Mesenchymal stem cell (in vitro differentiated cells and primary cell): ENCODE measurements around the gene PDE2A.

Source experiments
- DNase-seq: peaks from one replicate; pipeline ENCODE4 v3.0.0-alpha.2; 2013
- H2AFZ ChIP-seq: one replicate; pipeline ENCODE4 v1.6.1; 2013; ENCODE audit warnings: low read depth, mild to moderate bottlenecking, control low read depth, inconsistent platforms, low read length, moderate library complexity
- H2AK5ac ChIP-seq: 2 replicates; pipeline ENCODE4 v1.6.1; 2013; ENCODE audit warnings: low read length, moderate library complexity, mild to moderate bottlenecking, inconsistent platforms; ENCODE audit not compliant: severe bottlenecking
- H2BK120ac ChIP-seq: one replicate; pipeline ENCODE4 v1.6.1; 2013; ENCODE audit warnings: low read depth, mild to moderate bottlenecking, inconsistent platforms, low read length, moderate library complexity
- H2BK12ac ChIP-seq, 2 experiments: one replicate each; pipeline ENCODE4 v1.6.1; 2013; ENCODE audit warnings: inconsistent platforms in 2 of 2, low read length in 2 of 2, mild to moderate bottlenecking in 2 of 2, moderate library complexity in 2 of 2, control low read depth in 1 of 2
- H2BK15ac ChIP-seq: one replicate; pipeline ENCODE4 v1.6.1; 2013; ENCODE audit warnings: mild to moderate bottlenecking, low read depth, inconsistent platforms; ENCODE audit not compliant: poor library complexity, severe bottlenecking
- H2BK5ac ChIP-seq: 2 replicates; pipeline ENCODE4 v1.6.1; 2013; ENCODE audit warnings: low read depth, mild to moderate bottlenecking, low read length, control low read depth, inconsistent platforms; ENCODE audit not compliant: poor library complexity, severe bottlenecking
- H3K14ac ChIP-seq, 2 experiments: one replicate each; pipeline ENCODE4 v1.6.1; 2013; ENCODE audit warnings: inconsistent platforms in 2 of 2, low read length in 2 of 2, control low read depth in 1 of 2, mild to moderate bottlenecking in 1 of 2, moderate library complexity in 1 of 2
- H3K18ac ChIP-seq, 2 experiments: one replicate each; pipeline ENCODE4 v1.6.1; 2013; ENCODE audit warnings: inconsistent platforms in 2 of 2, low read length in 2 of 2, control low read depth in 1 of 2, low read depth in 1 of 2, mild to moderate bottlenecking in 1 of 2
- H3K23ac ChIP-seq, 2 experiments: one replicate each; pipeline ENCODE4 v1.6.1; 2013; ENCODE audit warnings: inconsistent platforms in 2 of 2, low read length in 2 of 2, mild to moderate bottlenecking in 2 of 2, moderate library complexity in 2 of 2, control low read depth in 1 of 2
- H3K27ac ChIP-seq: 2 replicates; pipeline ENCODE4 v1.5.1; 2013; ENCODE audit warnings: mild to moderate bottlenecking, moderate library complexity, low read length, control low read depth, inconsistent platforms; ENCODE audit not compliant: poor library complexity, severe bottlenecking
- H3K27me3 ChIP-seq, 2 experiments: 2 replicates each; pipeline versions ENCODE4 v1.6.1 to v1.7.0; 2013; ENCODE audit warnings: low read length in 2 of 2, mild to moderate bottlenecking in 2 of 2, moderate library complexity in 2 of 2, control low read depth in 1 of 2, inconsistent platforms in 1 of 2; ENCODE audit not compliant: control insufficient read depth in 1 of 2, insufficient read depth in 1 of 2
- H3K36me3 ChIP-seq, 2 experiments: 2 replicates each; pipeline versions ENCODE4 v1.6.1 to v1.7.0; 2013; ENCODE audit warnings: low read length in 2 of 2, control low read depth in 1 of 2, inconsistent platforms in 1 of 2, low read depth in 1 of 2, mild to moderate bottlenecking in 1 of 2; ENCODE audit not compliant: insufficient read depth in 2 of 2, control insufficient read depth in 1 of 2
- H3K4ac ChIP-seq, 2 experiments: one replicate each; pipeline ENCODE4 v1.6.1; 2013; ENCODE audit warnings: inconsistent platforms in 2 of 2, low read length in 2 of 2, mild to moderate bottlenecking in 2 of 2, moderate library complexity in 2 of 2, control low read depth in 1 of 2, low read depth in 1 of 2
- H3K4me1 ChIP-seq: 2 replicates; pipeline ENCODE4 v1.6.1; 2013; ENCODE audit warnings: low read depth, low read length, control low read depth; ENCODE audit not compliant: control insufficient read depth, insufficient read depth
- H3K4me2 ChIP-seq: 2 replicates; pipeline ENCODE4 v1.6.1; 2013; ENCODE audit warnings: low read length, mild to moderate bottlenecking, inconsistent platforms; ENCODE audit not compliant: poor library complexity, severe bottlenecking
- H3K4me3 ChIP-seq, 2 experiments: 2 replicates each; pipeline versions ENCODE4 v1.5.1 to v1.7.0; 2013; ENCODE audit warnings: low read length in 2 of 2, mild to moderate bottlenecking in 2 of 2, control low read depth in 1 of 2, low read depth in 1 of 2; ENCODE audit not compliant: insufficient read depth in 1 of 2
- H3K79me1 ChIP-seq: replicated peaks from 2 replicates; pipeline ENCODE4 v1.6.1; 2013; ENCODE audit warnings: mild to moderate bottlenecking, control low read depth, low read length, inconsistent platforms; ENCODE audit not compliant: poor library complexity, severe bottlenecking
- H3K9ac ChIP-seq: 2 replicates; pipeline ENCODE4 v1.7.0; 2013; ENCODE audit warnings: mild to moderate bottlenecking, low read length, moderate library complexity
- H3K9me3 ChIP-seq: 2 replicates; pipeline ENCODE4 v1.7.0; 2013; ENCODE audit warnings: mild to moderate bottlenecking, low read length; ENCODE audit not compliant: control insufficient read depth
- H4K8ac ChIP-seq: one replicate; pipeline ENCODE4 v1.6.1; 2013; ENCODE audit warnings: inconsistent platforms, mild to moderate bottlenecking, low read length, moderate library complexity
- H4K91ac ChIP-seq: one replicate; pipeline ENCODE4 v1.6.1; 2013; ENCODE audit warnings: mild to moderate bottlenecking, low read length, inconsistent platforms
- WGBS: methylation state at CpG from one replicate; pipeline ENCODE4 v1.1.7; 2013; ENCODE audit warnings: mixed read lengths; 5-methylcytosine and 5-hydroxymethylcytosine counted together

PDE2A gene

GRCh38 chr11:72655896-72656464, 18.2 kb downstream of the PDE2A start:
- Histone ChIP-seq H2AK5ac (no peak overlapping the region), H3K27ac (no peak overlapping the region), H3K4me3 (no peak overlapping the region), H3K27me3 (peaks cover 51 to 94% of the 10 kb centered on the region in 2 experiments), H3K23ac (no peak overlapping the region), H3K14ac (no peak overlapping the region), H3K9me3 (no peaks in the 10 kb centered on the region), H3K4me1 (no peaks in the 10 kb centered on the region), H3K4me2 (no peak overlapping the region), H4K8ac (no peak overlapping the region), H2BK5ac (no peak overlapping the region), H3K79me1 (no peaks in the 10 kb centered on the region), H4K91ac (no peak overlapping the region), H3K18ac (no peak overlapping the region), H3K36me3 (no peaks in the 10 kb centered on the region), H2BK12ac (no peak overlapping the region), H3K4ac (no peak overlapping the region), H2BK120ac (no peak overlapping the region), H3K9ac (no peak overlapping the region), H2AFZ (no peak overlapping the region), H2BK15ac (no peak overlapping the region)
- DNase-seq = no peak
- 54% methylated on average over 11 of the region's 11 CpGs for WGBS

- Histone ChIP-seq H3K27ac (no peak overlapping the region), H3K14ac (peak overlapping the region in 1 of 2 experiments; percentile 58), H3K4me3 (no peak overlapping the region), H3K27me3 (peaks cover 53 to 92% of the 10 kb centered on the region in 2 experiments), H2BK15ac (no peak overlapping the region), H2AK5ac (no peak overlapping the region), H3K36me3 (no peaks in the 10 kb centered on the region), H2BK5ac (no peak overlapping the region), H3K4ac (no peak overlapping the region), H3K9ac (no peak overlapping the region), H4K91ac (no peak overlapping the region), H2AFZ (no peak overlapping the region), H3K4me1 (no peaks in the 10 kb centered on the region), H3K4me2 (no peak overlapping the region), H4K8ac (no peak overlapping the region), H3K18ac (no peak overlapping the region), H3K23ac (peak overlapping the region in 1 of 2 experiments; percentile 9), H2BK12ac (no peak overlapping the region), H3K79me1 (no peaks in the 10 kb centered on the region), H2BK120ac (no peak overlapping the region), H3K9me3 (no peaks in the 10 kb centered on the region)
- no peak for DNase-seq
- 87% methylated on average over 7 of the region's 8 CpGs for WGBS
Observed at GRCh38 chr11:72655014-72655413, 19.2 kb downstream of the PDE2A start.

- no peak overlapping the region for H4K91ac ChIP-seq
- H2BK120ac ChIP-seq = no peak overlapping the region
- no peak overlapping the region for H3K23ac ChIP-seq
- no peak overlapping the region for H3K4me2 ChIP-seq
- H3K27me3 ChIP-seq = peaks cover 41 to 80% of the 10 kb centered on the region in 2 experiments
- no peak overlapping the region for H2BK12ac ChIP-seq
- H3K9me3 ChIP-seq = no peaks in the 10 kb centered on the region
- H3K4me3 ChIP-seq = no peak overlapping the region
- H3K36me3 ChIP-seq = no peaks in the 10 kb centered on the region
- DNase-seq = no peak
- H3K18ac ChIP-seq = no peak overlapping the region
- H3K14ac ChIP-seq = no peak overlapping the region
- H3K4me1 ChIP-seq = no peaks in the 10 kb centered on the region
- H3K79me1 ChIP-seq = no peaks in the 10 kb centered on the region
- no peak overlapping the region for H4K8ac ChIP-seq
- H3K27ac ChIP-seq = no peak overlapping the region
- WGBS = 61% methylated on average over 3 of the region's 3 CpGs
- no peak overlapping the region for H3K4ac ChIP-seq
- no peak overlapping the region for H2BK15ac ChIP-seq
- no peak overlapping the region for H2BK5ac ChIP-seq
- H3K9ac ChIP-seq = no peak overlapping the region
- H2AFZ ChIP-seq = no peak overlapping the region
- no peak overlapping the region for H2AK5ac ChIP-seq
Observed at GRCh38 chr11:72653649-72654048, 20.6 kb downstream of the PDE2A start.

GRCh38 chr11:72652873-72653630, 21.2 kb downstream of the PDE2A start:
- no peak overlapping the region for H2BK120ac ChIP-seq
- DNase-seq = no peak
- 33% methylated on average over 13 of the region's 13 CpGs for WGBS
- H3K9ac ChIP-seq = no peak overlapping the region
- no peak overlapping the region for H2AK5ac ChIP-seq
- no peak overlapping the region for H3K23ac ChIP-seq
- no peak overlapping the region for H3K4me3 ChIP-seq
- no peak overlapping the region for H3K4me2 ChIP-seq
- no peak overlapping the region for H4K91ac ChIP-seq
- H3K9me3 ChIP-seq = no peaks in the 10 kb centered on the region
- H2BK12ac ChIP-seq = no peak overlapping the region
- no peak overlapping the region for H2BK15ac ChIP-seq
- no peaks in the 10 kb centered on the region for H3K36me3 ChIP-seq
- H3K4ac ChIP-seq = no peak overlapping the region
- H3K27ac ChIP-seq = no peak overlapping the region
- no peak overlapping the region for H3K18ac ChIP-seq
- H3K14ac ChIP-seq = no peak overlapping the region
- no peak overlapping the region for H4K8ac ChIP-seq
- no peaks in the 10 kb centered on the region for H3K4me1 ChIP-seq
- peaks cover 35 to 74% of the 10 kb centered on the region in 2 experiments for H3K27me3 ChIP-seq
- H2AFZ ChIP-seq = no peak overlapping the region
- no peak overlapping the region for H2BK5ac ChIP-seq
- no peaks in the 10 kb centered on the region for H3K79me1 ChIP-seq
